Right lobe of liver (tissue), 6 donors: ENCODE data around the gene MDFIC. TPM values are rescaled to one million over a fixed set of nuclear protein-coding genes. Genes with fewer than 3 reads are reported as not detected.

ENCODE experiments used
- ATAC-seq, 4 donors: fragments of 200-7000 bp; cut with Tn5 transposase; one replicate each; pipeline ENCODE4 v1.9.1; 2020; ENCODE audit warnings: mild to moderate bottlenecking in 4 of 4, moderate library complexity in 4 of 4
- DNase-seq, 3 donors: peaks; one replicate each; pipeline ENCODE4 v3.0.0-alpha.2; 2020
- H3K27ac ChIP-seq, 3 donors: fragments of 200-600 bp; one replicate each; pipeline ENCODE4 v1.8.0; 2022
- H3K27me3 ChIP-seq, 2 donors: fragments of 200-600 bp; one replicate each; pipeline ENCODE4 v1.8.0; 2022
- H3K36me3 ChIP-seq, 4 donors: fragments of 200-600 bp; sonication (generic) in 1 of 4; one replicate each; pipeline versions ENCODE4 v1.5.1 to v1.8.0; 2017 to 2022; ENCODE audit warnings: control low read depth in 1 of 4
- H3K4me1 ChIP-seq, 4 donors: fragments of 200-600 bp; sonication (generic) in 1 of 4; one replicate each; pipeline versions ENCODE4 v1.5.1 to v1.8.0; 2017 to 2022; ENCODE audit warnings: control low read depth in 1 of 4
- H3K4me3 ChIP-seq, 3 donors: fragments of 200-600 bp; one replicate each; pipeline ENCODE4 v1.8.0; 2022
- H3K9me3 ChIP-seq, 4 donors: fragments of 200-600 bp; sonication (generic) in 1 of 4; one replicate each; pipeline versions ENCODE4 v1.5.1 to v1.8.0; 2017 to 2022; ENCODE audit warnings: control low read depth in 1 of 4
- POLR2A ChIP-seq: fragments of 450-650 bp; IDR thresholded peaks from one replicate; pipeline ENCODE4 v1.6.1; 2017; ENCODE audit warnings: antibody characterized with exemption, mild to moderate bottlenecking
- WGBS: methylation state at CpG from one replicate; pipeline ENCODE4 v1.1.6; 2018; ENCODE audit warnings: low coverage, low lambda C conversion rate; ENCODE audit not compliant: insufficient coverage; ENCODE audit errors: missing lambda C conversion rate; 5-methylcytosine and 5-hydroxymethylcytosine counted together
- intact Hi-C, 2 donors: fragments of 100-400 bp; cut with DNase I; formaldehyde crosslinking; loops; one replicate each; pipeline versions ENCODE4 v1.11.2 to v1.14.1; 2022
- total RNA-seq, 6 experiments: library from RNA; depleted of rRNA in 2 of 6; stranded (reverse); fragments of >200 nt in 2 of 6; fragmentation: NEBNext Ultra II Directional in 3 of 6; extraction: Animal tissue kit (Norgen Biotek cat#: 25700) in 3 of 6; gene quantifications; one replicate each; pipeline versions ENCODE4 v1.1.0 to v1.2.4, GENCODE V29; 2016 to 2023
- TF ChIP-seq, protein P1 (sequence below), 4 donors: fragments of 200-600 bp in 3 of 4; fragments of 450-650 bp in 1 of 4; IDR thresholded peaks; one replicate each; pipeline versions ENCODE4 v1.5.1 to v1.8.0; 2016 to 2022; ENCODE audit warnings: antibody characterized with exemption in 4 of 4, mild to moderate bottlenecking in 2 of 4
- donor health status: DM: no; HTN: yes; CAD: no.
- donor health status: DM: no; HTN: no; CAD: no.
- donor health status: DM: no; HTN: no; CAD: no.
- donor health status: DM: no; HTN: yes; CAD: no.
- donor health status: DM: no; HTN: yes; CAD: no.

MDFIC gene
- total RNA-seq, 6 experiments from 2014 or later: 7.5 to 20.7 (median 13.4) TPM

DNA sequence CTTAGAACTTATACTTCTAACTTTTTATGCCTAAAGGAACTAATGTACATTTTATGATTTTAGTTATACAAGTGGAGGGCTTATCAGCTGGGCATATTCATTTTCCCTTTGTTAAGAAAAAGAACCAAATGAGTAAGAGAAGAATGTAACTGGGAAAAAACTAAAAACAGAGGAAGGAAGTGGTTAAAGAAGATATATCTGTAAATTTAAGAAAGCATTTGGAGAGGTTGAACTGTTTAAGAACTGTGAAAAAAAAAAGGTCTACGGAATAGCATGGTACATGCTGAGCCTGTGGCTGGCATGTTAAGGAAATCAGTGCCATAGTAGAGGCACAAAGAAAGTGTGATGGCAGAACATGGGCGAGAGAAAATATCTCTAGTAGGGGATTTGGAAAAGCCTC, 6.2 kb downstream of the MDFIC start:
- intact Hi-C loops: no loop called here

DNA sequence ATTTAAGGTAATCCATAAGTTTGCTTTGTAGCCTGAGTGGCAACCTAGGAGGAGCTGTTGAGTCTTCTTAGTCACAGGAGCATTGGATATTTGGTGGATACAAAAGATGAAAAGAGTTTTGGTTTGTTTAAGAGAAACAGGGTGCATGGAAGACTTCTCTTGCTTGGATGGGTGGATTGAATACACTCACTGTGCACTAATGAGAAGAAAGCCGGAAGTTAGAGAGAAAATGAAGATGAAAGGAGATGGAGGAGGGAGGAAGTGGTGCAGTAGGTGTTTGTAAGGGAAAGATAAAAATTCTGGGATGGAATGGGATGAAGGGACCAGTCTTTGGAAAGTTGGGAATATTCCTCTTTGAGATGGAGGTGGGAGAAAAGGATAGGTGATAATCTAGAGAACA, 7.7 kb downstream of the MDFIC start:
- no peaks in the 10 kb centered on the region for H3K36me3 ChIP-seq
- WGBS: 80% methylated on average over 1 of the region's 1 CpG
- ATAC-seq (no peak), DNase-seq (no peak)
- no peak overlapping the region for H3K27ac ChIP-seq
- intact Hi-C loops: no loop called here
- TF ChIP-seq POLR2A: no peak
- TF ChIP-seq, protein P1, sequence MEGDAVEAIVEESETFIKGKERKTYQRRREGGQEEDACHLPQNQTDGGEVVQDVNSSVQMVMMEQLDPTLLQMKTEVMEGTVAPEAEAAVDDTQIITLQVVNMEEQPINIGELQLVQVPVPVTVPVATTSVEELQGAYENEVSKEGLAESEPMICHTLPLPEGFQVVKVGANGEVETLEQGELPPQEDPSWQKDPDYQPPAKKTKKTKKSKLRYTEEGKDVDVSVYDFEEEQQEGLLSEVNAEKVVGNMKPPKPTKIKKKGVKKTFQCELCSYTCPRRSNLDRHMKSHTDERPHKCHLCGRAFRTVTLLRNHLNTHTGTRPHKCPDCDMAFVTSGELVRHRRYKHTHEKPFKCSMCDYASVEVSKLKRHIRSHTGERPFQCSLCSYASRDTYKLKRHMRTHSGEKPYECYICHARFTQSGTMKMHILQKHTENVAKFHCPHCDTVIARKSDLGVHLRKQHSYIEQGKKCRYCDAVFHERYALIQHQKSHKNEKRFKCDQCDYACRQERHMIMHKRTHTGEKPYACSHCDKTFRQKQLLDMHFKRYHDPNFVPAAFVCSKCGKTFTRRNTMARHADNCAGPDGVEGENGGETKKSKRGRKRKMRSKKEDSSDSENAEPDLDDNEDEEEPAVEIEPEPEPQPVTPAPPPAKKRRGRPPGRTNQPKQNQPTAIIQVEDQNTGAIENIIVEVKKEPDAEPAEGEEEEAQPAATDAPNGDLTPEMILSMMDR (IDR thresholded peaks at IDR 0.05): peak in 1 of 4 donors; percentile 9
- peaks cover 0 to 11% (median 0%) of the 10 kb centered on the region in 4 donors for H3K4me1 ChIP-seq
- no peak overlapping the region for H3K4me3 ChIP-seq
- H3K9me3 ChIP-seq: no peaks in the 10 kb centered on the region
- no peaks in the 10 kb centered on the region for H3K27me3 ChIP-seq

More for the DNA sequence above, 6.2 kb downstream of the MDFIC start:
- H3K27me3 ChIP-seq: no peaks in the 10 kb centered on the region
- DNase-seq (no peak), ATAC-seq (no peak)
- TF ChIP-seq, protein P1 (IDR thresholded peaks at IDR 0.05): no peak
- TF ChIP-seq POLR2A: no peak
- H3K27ac ChIP-seq: no peak overlapping the region
- H3K9me3 ChIP-seq: no peaks in the 10 kb centered on the region
- H3K4me1 ChIP-seq: peaks cover 0 to 19% (median 0%) of the 10 kb centered on the region in 4 donors
- no peaks in the 10 kb centered on the region for H3K36me3 ChIP-seq
- WGBS: 87% methylated on average over 1 of the region's 2 CpGs
- no peak overlapping the region for H3K4me3 ChIP-seq

DNA sequence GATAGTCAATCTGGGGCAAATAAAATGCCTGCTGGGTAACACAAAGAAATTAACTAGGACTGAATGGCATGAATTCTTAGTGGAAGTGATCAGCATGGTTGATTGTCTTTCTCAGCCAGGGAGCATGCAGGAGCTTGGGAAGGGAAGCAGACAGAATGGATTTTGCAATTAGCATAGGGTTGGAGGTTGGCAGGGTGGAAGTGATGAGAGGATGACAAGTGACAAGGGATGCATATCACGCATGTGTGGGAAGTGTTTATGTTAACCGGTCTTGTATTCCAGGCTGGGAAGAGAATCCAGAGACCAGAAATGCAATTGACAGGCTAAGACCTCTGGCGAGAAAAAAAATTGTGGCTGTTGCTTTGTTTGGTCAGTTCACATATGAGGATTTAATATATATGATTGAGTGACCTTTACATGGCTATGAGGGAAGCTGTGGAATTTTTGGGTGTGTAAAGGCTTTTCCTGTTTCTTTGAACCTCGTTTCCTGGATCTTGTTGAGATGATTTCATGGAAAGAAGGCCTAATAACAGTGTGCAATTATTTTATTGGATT, 8.3 kb downstream of the MDFIC start:
- no peak overlapping the region for H3K27ac ChIP-seq
- no peak for DNase-seq

DNA sequence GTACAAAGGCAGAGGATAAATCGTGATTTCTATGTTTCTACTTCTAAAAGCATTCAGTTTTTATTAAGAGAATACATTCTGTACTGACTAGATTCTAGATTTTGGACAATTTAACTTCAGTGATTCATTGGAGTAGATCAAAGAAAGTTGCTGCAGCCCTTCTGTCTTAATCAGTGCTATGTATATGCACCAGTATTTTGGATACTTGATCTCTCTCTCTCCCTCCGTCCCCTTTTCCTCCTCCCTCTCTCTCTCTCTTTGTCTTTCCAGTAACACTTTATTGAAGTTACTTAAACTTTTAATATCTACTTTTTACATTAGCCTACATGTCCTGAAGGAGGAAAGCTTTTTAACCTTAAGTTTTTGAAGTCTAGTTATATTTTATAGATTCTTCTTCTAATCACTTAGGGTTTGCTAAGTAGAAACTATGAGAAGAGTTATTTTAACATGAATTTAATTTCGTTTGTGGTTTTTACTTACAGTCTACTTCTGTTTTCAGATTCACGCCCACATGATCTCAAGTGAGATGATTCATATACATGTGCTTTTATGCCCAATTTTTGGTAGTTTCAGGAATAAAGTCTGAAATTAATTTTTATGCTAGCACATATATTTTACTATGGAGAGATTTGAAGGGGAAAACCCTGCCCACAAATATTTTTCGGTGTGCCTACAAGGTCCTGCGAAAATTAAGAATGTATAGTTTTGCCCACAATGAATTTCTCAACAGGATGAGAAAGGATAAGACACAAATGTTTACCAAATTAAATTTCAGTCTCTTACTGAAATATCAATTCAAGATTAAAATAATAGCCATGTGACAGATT, 9.1 kb downstream of the MDFIC start:
- H3K27me3 ChIP-seq: no peaks in the 10 kb centered on the region
- no peak for TF ChIP-seq POLR2A
- TF ChIP-seq, protein P1 (IDR thresholded peaks at IDR 0.05): no peak
- ATAC-seq (peak in 2 of 4 donors; percentile 38 to 39), DNase-seq (no peak)
- peaks cover 0 to 11% (median 0%) of the 10 kb centered on the region in 4 donors for H3K4me1 ChIP-seq
- intact Hi-C loops: no loop called here
- H3K4me3 ChIP-seq: no peak overlapping the region
- H3K36me3 ChIP-seq: no peaks in the 10 kb centered on the region
- H3K27ac ChIP-seq: no peak overlapping the region
- 49% methylated on average over 6 of the region's 6 CpGs for WGBS
- no peaks in the 10 kb centered on the region for H3K9me3 ChIP-seq

More for the DNA sequence above, 8.3 kb downstream of the MDFIC start:
- H3K4me3 ChIP-seq: no peak overlapping the region
- 72% methylated on average over 4 of the region's 4 CpGs for WGBS
- H3K9me3 ChIP-seq: no peaks in the 10 kb centered on the region
- H3K27me3 ChIP-seq: no peaks in the 10 kb centered on the region
- TF ChIP-seq POLR2A: no peak
- TF ChIP-seq, protein P1 (IDR thresholded peaks at IDR 0.05): no peak
- ATAC-seq: peak in 1 of 4 donors; percentile 22
- H3K36me3 ChIP-seq: no peaks in the 10 kb centered on the region
- H3K4me1 ChIP-seq: peaks cover 0 to 11% (median 0%) of the 10 kb centered on the region in 4 donors
- intact Hi-C loops: no loop called here
